Spleen (tissue), 11 donors: ENCODE measurements around the gene EIF2B5. TPM values are rescaled to one million over a fixed set of nuclear protein-coding genes. Genes with fewer than 3 reads are reported as not detected.
A peak's percentile ranks its signal among the peaks of the same experiment; 100 is the strongest.

Experiments
- DNase-seq: peaks from one replicate; pipeline ENCODE4 v3.0.0-alpha.2; 2020
- H3K27ac ChIP-seq, 8 donors: fragments of 200-600 bp; sonication (generic) in 7 of 8; 1 replicate in 4 of 8; 2 replicates in 4 of 8; pipeline versions ENCODE4 v1.5.0 to v1.8.0; 2016 to 2021; ENCODE audit warnings: inconsistent platforms in 4 of 8, mild to moderate bottlenecking in 4 of 8, moderate library complexity in 1 of 8
- H3K27me3 ChIP-seq, 7 donors: fragments of 200-600 bp; sonication (generic) in 6 of 7; replicated peaks in 1 of 7; 1 replicate in 4 of 7; 2 replicates in 3 of 7; pipeline versions ENCODE4 v1.5.0 to v1.8.0; 2016 to 2021; ENCODE audit warnings: inconsistent platforms in 3 of 7, mild to moderate bottlenecking in 1 of 7
- H3K36me3 ChIP-seq, 6 donors: fragments of 200-600 bp; sonication (generic) in 5 of 6; 1 replicate in 4 of 6; 2 replicates in 2 of 6; pipeline versions ENCODE4 v1.5.0 to v1.8.0; 2016 to 2021; ENCODE audit warnings: inconsistent platforms in 2 of 6
- H3K4me1 ChIP-seq, 6 donors: fragments of 200-600 bp; sonication (generic) in 5 of 6; 1 replicate in 3 of 6; 2 replicates in 3 of 6; pipeline versions ENCODE4 v1.5.0 to v1.8.0; 2016 to 2021; ENCODE audit warnings: inconsistent platforms in 3 of 6
- H3K4me3 ChIP-seq, 8 donors: fragments of 200-600 bp; sonication (generic) in 7 of 8; 1 replicate in 4 of 8; 2 replicates in 4 of 8; pipeline versions ENCODE4 v1.5.0 to v1.8.0; 2016 to 2021; ENCODE audit warnings: inconsistent platforms in 4 of 8, mild to moderate bottlenecking in 4 of 8, moderate library complexity in 2 of 8
- H3K9me3 ChIP-seq, 8 donors: fragments of 200-600 bp; sonication (generic) in 7 of 8; 1 replicate in 4 of 8; 2 replicates in 4 of 8; pipeline versions ENCODE4 v1.5.0 to v1.8.0; 2016 to 2021; ENCODE audit warnings: inconsistent platforms in 4 of 8
- CTCF ChIP-seq, 11 experiments: fragments of 200-600 bp in 7 of 11; fragments of 450-650 bp in 4 of 11; sonication (generic) in 4 of 11; IDR thresholded peaks in 8 of 11; conservative IDR thresholded peaks in 3 of 11; 1 replicate in 7 of 11; 2 replicates in 4 of 11; pipeline versions ENCODE4 v1.4.0 to v1.8.0; 2016 to 2021; ENCODE audit warnings: antibody characterized with exemption in 11 of 11, inconsistent platforms in 4 of 11, mild to moderate bottlenecking in 1 of 11
- POLR2A ChIP-seq, 3 donors: fragments of 450-650 bp; IDR thresholded peaks; one replicate each; pipeline ENCODE4 v1.5.1; 2017; ENCODE audit warnings: antibody characterized with exemption in 3 of 3, mild to moderate bottlenecking in 1 of 3
- POLR2AphosphoS5 ChIP-seq, 3 donors: sonication (generic); formaldehyde crosslinking; IDR thresholded peaks; one replicate each; pipeline ENCODE4 v1.5.1; 2017; ENCODE audit warnings: antibody characterized with exemption in 3 of 3
- WGBS, 5 donors: extraction: QIAGEN DNeasy Blood & Tissue Kit in 3 of 5; methylation state at CpG; one replicate each; pipeline versions ENCODE4 v1.1.5 to v1.1.7; 2013 to 2018; 5-methylcytosine and 5-hydroxymethylcytosine counted together
- intact Hi-C: fragments of 100-400 bp; cut with DNase I; formaldehyde crosslinking; loops from one replicate; pipeline ENCODE4 v1.15.0; 2023; ENCODE audit warnings: low total_unique reads
- polyA plus RNA-seq, 3 donors: library from polyadenylated mRNA; stranded (reverse); fragments of 200-250 nt; gene quantifications; one replicate each; pipeline ENCODE4 v1.2.1, GENCODE V29; 2013
- total RNA-seq, 7 donors: library from RNA; depleted of rRNA in 3 of 7; stranded (reverse); fragments of >200 nt in 3 of 7; fragmentation: NEBNext Ultra II Directional in 4 of 7; extraction: Animal tissue kit (Norgen Biotek cat#: 25700) in 4 of 7; gene quantifications; one replicate each; pipeline versions ENCODE4 v1.1.0 to v1.2.1, GENCODE V29; 2016 to 2021
- donor health status: healthy with polysubstance abuse.
- donor health status: DM: no; HTN: no; CAD: no; lungs with moderate emphysema.
- donor health status: DM: no; HTN: no; CAD: no.
- donor health status: Bipolar disorder and iron deficiency.
- donor health status: healthy.
- donor health status: DM: no; HTN: no; CAD: no.
- donor health status: DM: yes; HTN: yes; CAD: no.

The EIF2B5 gene
- total and polyA plus RNA-seq, 10 donors = 40.4 to 55.7 (median 47.1) TPM

- intact Hi-C loops = no loop called here
- H3K36me3 ChIP-seq = peaks cover 0 to 86% (median 60%) of the 10 kb centered on the region in 6 donors
- no peak for TF ChIP-seq POLR2AphosphoS5 (IDR thresholded peaks at IDR 0.05)
- WGBS, 5 donors = 89 to 99% (median 96%) methylated on average over 16 of the region's 16 CpGs
- peak; percentile 67 for DNase-seq
- no peaks in the 10 kb centered on the region for H3K9me3 ChIP-seq
- H3K4me3 ChIP-seq = no peak overlapping the region
- H3K27ac ChIP-seq = no peak overlapping the region
- peaks cover 0 to 41% (median 17%) of the 10 kb centered on the region in 6 donors for H3K4me1 ChIP-seq
- no peaks in the 10 kb centered on the region for H3K27me3 ChIP-seq
Measured at GRCh38 chr3:184164648-184165330, 29.6 kb downstream of the EIF2B5 start.

- WGBS, 5 donors = 88 to 98% (median 96%) methylated on average over 3 of the region's 3 CpGs
- no peak overlapping the region for H3K27ac ChIP-seq
- DNase-seq = no peak
- no peak for TF ChIP-seq POLR2A (IDR thresholded peaks at IDR 0.05)
- TF ChIP-seq POLR2AphosphoS5 (IDR thresholded peaks at IDR 0.05) = no peak
- no peak for TF ChIP-seq CTCF (IDR thresholded peaks at IDR 0.05 in 8 of 11, conservative IDR thresholded peaks at IDR 0.05 in 3 of 11)
- H3K9me3 ChIP-seq = no peaks in the 10 kb centered on the region
- intact Hi-C loops = no loop called here
- H3K36me3 ChIP-seq = peaks cover 0 to 94% (median 67%) of the 10 kb centered on the region in 6 donors
- peaks cover 0 to 34% (median 11%) of the 10 kb centered on the region in 6 donors for H3K4me1 ChIP-seq
- no peaks in the 10 kb centered on the region for H3K27me3 ChIP-seq
- H3K4me3 ChIP-seq = no peak overlapping the region
Measured at GRCh38 chr3:184165543-184165942, 30.4 kb downstream of the EIF2B5 start.

GRCh38 chr3:184166671-184167070, 31.5 kb downstream of the EIF2B5 start:
- intact Hi-C loops = no loop called here
- H3K4me3 ChIP-seq = no peak overlapping the region
- DNase-seq = peak; percentile 63
- H3K4me1 ChIP-seq = peaks cover 0 to 22% (median 7%) of the 10 kb centered on the region in 6 donors
- H3K36me3 ChIP-seq = peaks cover 0 to 100% (median 78%) of the 10 kb centered on the region in 6 donors
- 94 to 96% (median 96%) methylated on average over 6 of the region's 6 CpGs for WGBS, 5 donors
- TF ChIP-seq CTCF (IDR thresholded peaks at IDR 0.05 in 8 of 11, conservative IDR thresholded peaks at IDR 0.05 in 3 of 11) = no peak
- peak in 1 of 3 donors; percentile 56 for TF ChIP-seq POLR2AphosphoS5 (IDR thresholded peaks at IDR 0.05)
- no peak for TF ChIP-seq POLR2A (IDR thresholded peaks at IDR 0.05)
- H3K27ac ChIP-seq = no peak overlapping the region
- no peaks in the 10 kb centered on the region for H3K9me3 ChIP-seq
- no peaks in the 10 kb centered on the region for H3K27me3 ChIP-seq

GRCh38 chr3:184167786-184168185, 32.6 kb downstream of the EIF2B5 start:
- no peak for TF ChIP-seq CTCF (IDR thresholded peaks at IDR 0.05 in 8 of 11, conservative IDR thresholded peaks at IDR 0.05 in 3 of 11)
- TF ChIP-seq POLR2A (IDR thresholded peaks at IDR 0.05) = no peak
- no peak for TF ChIP-seq POLR2AphosphoS5 (IDR thresholded peaks at IDR 0.05)
- DNase-seq = peak; percentile 51
- WGBS, 5 donors = 90 to 100% (median 97%) methylated on average over 7 to 8 of the region's 8 CpGs
- intact Hi-C loops = no loop called here
- H3K36me3 ChIP-seq = peaks cover 0 to 100% (median 85%) of the 10 kb centered on the region in 6 donors
- no peak overlapping the region for H3K4me3 ChIP-seq
- H3K4me1 ChIP-seq = peaks cover 0 to 16% (median 0%) of the 10 kb centered on the region in 6 donors
- H3K27me3 ChIP-seq = no peaks in the 10 kb centered on the region
- no peaks in the 10 kb centered on the region for H3K9me3 ChIP-seq
- no peak overlapping the region for H3K27ac ChIP-seq
